Left lung (tissue), 10 donors: ENCODE data around the gene CXCL12. TPM values are rescaled to one million over a fixed set of nuclear protein-coding genes. Genes with fewer than 3 reads are reported as not detected.

ENCODE experiments used
- ATAC-seq: fragments of 200-7000 bp; cut with Tn5 transposase; one replicate; pipeline ENCODE4 v1.9.1; 2020; ENCODE audit warnings: moderate library complexity
- DNase-seq, 4 donors: peaks; one replicate each; pipeline ENCODE4 v3.0.0-alpha.2; 2013 to 2020
- H3K27ac ChIP-seq, 2 donors: fragments of 200-600 bp; sonication (generic) in 1 of 2; one replicate each; pipeline versions ENCODE4 v1.5.0 to v1.8.0; 2020 to 2021
- H3K27me3 ChIP-seq, 2 donors: fragments of 200-600 bp; sonication (generic) in 1 of 2; one replicate each; pipeline versions ENCODE4 v1.5.0 to v1.8.0; 2020 to 2021
- H3K36me3 ChIP-seq, 2 donors: fragments of 200-600 bp; sonication (generic) in 1 of 2; one replicate each; pipeline versions ENCODE4 v1.5.0 to v1.8.0; 2020 to 2021
- H3K4me1 ChIP-seq, 2 donors: fragments of 200-600 bp; one replicate each; pipeline ENCODE4 v1.8.0; 2021
- H3K4me3 ChIP-seq, 2 donors: fragments of 200-600 bp; sonication (generic) in 1 of 2; one replicate each; pipeline versions ENCODE4 v1.5.0 to v1.8.0; 2020 to 2021; ENCODE audit warnings: mild to moderate bottlenecking in 1 of 2
- H3K9me3 ChIP-seq, 2 donors: fragments of 200-600 bp; sonication (generic) in 1 of 2; one replicate each; pipeline versions ENCODE4 v1.5.0 to v1.8.0; 2020 to 2021
- CTCF ChIP-seq, 2 donors: fragments of 200-600 bp; sonication (generic) in 1 of 2; IDR thresholded peaks; one replicate each; pipeline versions ENCODE4 v1.5.0 to v1.8.0; 2021; ENCODE audit warnings: antibody characterized with exemption in 2 of 2
- intact Hi-C, 2 donors: fragments of 100-400 bp; cut with DNase I; formaldehyde crosslinking; loops; one replicate each; pipeline versions ENCODE4 v1.11.2 to v1.14.2; 2022
- polyA plus RNA-seq, 6 donors: library from polyadenylated mRNA; unstranded; fragments of 120-200 nt; gene quantifications; one replicate each; pipeline ENCODE4 v1.2.1, GENCODE V29; 2013; ENCODE audit not compliant: insufficient read length in 6 of 6
- total RNA-seq, 2 donors: library from RNA; stranded (reverse); fragmentation: NEBNext Ultra II Directional; extraction: Animal tissue kit (Norgen Biotek cat#: 25700); gene quantifications; one replicate each; pipeline ENCODE4 v1.2.1, GENCODE V29; 2021
- donor health status: DM: no; HTN: yes; CAD: no.
- donor health status: DM: no; HTN: no; CAD: no.

CXCL12 gene
- total and polyA plus RNA-seq, 8 donors, result 77.9 to 281 (median 188) TPM

DNA sequence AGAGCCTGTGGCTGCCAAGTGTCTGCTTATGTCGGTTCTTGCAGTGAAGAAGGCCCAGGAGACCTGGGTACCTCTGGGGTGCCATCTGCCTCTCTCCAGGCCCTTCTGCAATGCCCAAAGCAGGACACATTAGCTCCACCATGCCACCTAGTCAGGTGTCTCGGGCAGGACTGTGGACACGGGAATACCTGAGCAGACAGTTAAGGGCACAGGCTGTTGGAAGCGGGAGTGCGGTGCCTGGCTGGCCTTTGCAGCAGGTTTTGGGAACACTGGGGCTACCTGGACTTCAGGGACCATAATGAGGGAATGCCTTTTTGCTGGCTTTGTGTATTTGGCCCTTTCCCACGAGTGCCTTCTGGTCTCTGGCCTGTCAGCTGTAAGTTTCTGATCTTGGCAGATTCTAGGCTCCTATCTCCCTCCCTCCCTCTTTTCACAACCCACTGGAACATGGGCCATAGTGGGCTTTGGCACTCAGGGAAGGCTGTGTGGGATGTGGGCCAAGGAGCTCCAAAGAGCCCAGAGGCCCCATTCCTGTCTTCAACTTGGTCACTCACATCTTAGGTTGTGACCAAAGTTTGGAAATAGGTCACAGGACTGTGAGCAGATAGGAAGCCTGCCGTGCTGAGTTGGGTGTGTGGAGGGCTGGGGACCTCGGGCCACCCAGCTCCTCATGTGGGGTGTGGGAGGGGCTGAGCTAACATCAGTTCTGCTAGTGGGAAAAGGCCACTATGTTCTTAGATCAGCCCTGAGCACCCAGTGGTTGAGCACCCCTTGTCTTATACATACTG, 41.5 kb upstream of the CXCL12 start:
- H3K4me3 ChIP-seq, result no peak overlapping the region
- no peak for ATAC-seq
- intact Hi-C loops, result no loop called here

GRCh38 chr10:44425466-44425865, 40.6 kb upstream of the CXCL12 start:
- no peak for TF ChIP-seq CTCF (IDR thresholded peaks at IDR 0.05)
- no peaks in the 10 kb centered on the region for H3K27me3 ChIP-seq
- no peaks in the 10 kb centered on the region for H3K4me1 ChIP-seq
- H3K4me3 ChIP-seq, result no peak overlapping the region
- peaks cover 0 to 5% of the 10 kb centered on the region in 2 donors for H3K9me3 ChIP-seq
- no peak for ATAC-seq
- H3K27ac ChIP-seq, result no peak overlapping the region
- no peak for DNase-seq
- H3K36me3 ChIP-seq, result no peaks in the 10 kb centered on the region
- intact Hi-C loops, result no loop called here

More for the DNA sequence above, 41.5 kb upstream of the CXCL12 start:
- Histone ChIP-seq H3K4me1 (no peaks in the 10 kb centered on the region), H3K9me3 (peaks cover 0 to 5% of the 10 kb centered on the region in 2 donors), H3K27ac (no peak overlapping the region), H3K36me3 (no peaks in the 10 kb centered on the region), H3K27me3 (no peaks in the 10 kb centered on the region)
- DNase-seq, result no peak
- TF ChIP-seq CTCF (IDR thresholded peaks at IDR 0.05), result no peak

GRCh38 chr10:44424957-44425356, 40.1 kb upstream of the CXCL12 start:
- Histone ChIP-seq H3K27ac (no peak overlapping the region), H3K27me3 (no peaks in the 10 kb centered on the region), H3K4me3 (no peak overlapping the region), H3K9me3 (peaks cover 0 to 3% of the 10 kb centered on the region in 2 donors), H3K36me3 (no peaks in the 10 kb centered on the region), H3K4me1 (no peaks in the 10 kb centered on the region)
- ATAC-seq (no peak), DNase-seq (peak in 2 of 4 donors; percentile 51 to 72)
- TF ChIP-seq CTCF (IDR thresholded peaks at IDR 0.05), result no peak
- intact Hi-C loops, result no loop called here

- no peaks in the 10 kb centered on the region for H3K27me3 ChIP-seq
- no peak overlapping the region for H3K27ac ChIP-seq
- TF ChIP-seq CTCF (IDR thresholded peaks at IDR 0.05), result no peak
- no peak for ATAC-seq
- H3K4me3 ChIP-seq, result no peak overlapping the region
- no peaks in the 10 kb centered on the region for H3K4me1 ChIP-seq
- no peaks in the 10 kb centered on the region for H3K36me3 ChIP-seq
- H3K9me3 ChIP-seq, result no peaks in the 10 kb centered on the region
- no peak for DNase-seq
- intact Hi-C loops, result no loop called here
These were observed 39.4 kb upstream of the CXCL12 start for GRCh38 chr10:44424298-44424697.

- ATAC-seq (no peak), DNase-seq (no peak)
- Histone ChIP-seq H3K9me3 (no peaks in the 10 kb centered on the region), H3K4me1 (no peaks in the 10 kb centered on the region), H3K27ac (no peak overlapping the region), H3K36me3 (no peaks in the 10 kb centered on the region), H3K4me3 (no peak overlapping the region), H3K27me3 (no peaks in the 10 kb centered on the region)
- intact Hi-C loops, result no loop called here
- no peak for TF ChIP-seq CTCF (IDR thresholded peaks at IDR 0.05)
These were observed 37.7 kb upstream of the CXCL12 start for GRCh38 chr10:44422570-44423101.
